ENCODE results near the gene KCNS3. TPM values are rescaled to one million over a fixed set of nuclear protein-coding genes. Genes with fewer than 3 reads are reported as not detected.
A peak's percentile ranks its signal among the peaks of the same experiment; 100 is the strongest.

The KCNS3 gene
- total RNA-seq, 1 experiment from 2014 or later: 28.8 TPM

GRCh38 chr2:17892770-17893534, 14.5 kb downstream of the KCNS3 start:
- H3K27me3 ChIP-seq (ENCODE audit: insufficient read depth, low read depth): no peaks in the 10 kb centered on the region
- TSS peak; percentile 76 for BruUV-seq (replicated peaks)
- H3K27ac ChIP-seq: peak overlapping the region; percentile 66
- peak overlapping the region; percentile 48 for H3K4me2 ChIP-seq
- CTCF ChIA-PET: interaction anchor here (0.6 to 1.2 kb wide), 2 partner anchors 13 to 1178 kb away, joined by 3 to 8 read pairs; no protein-coding TSS in a partner anchor
- peaks cover 25% of the 10 kb centered on the region for H3K4me1 ChIP-seq (replicated peaks; ENCODE audit: insufficient read depth)
- POLR2A ChIA-PET (ENCODE audit: unreplicated experiment): interaction anchor here (1.3 kb wide), 1 partner anchor 14 kb away, joined by 18 read pairs; the partner anchor contains the start of gene KCNS3
- peak overlapping the region; percentile 59 for H2AFZ ChIP-seq
- DNase-seq: peak; percentile 77 to 84
- TF ChIP-seq CTCF (conservative IDR thresholded peaks at IDR 0.05) (no peak), EZH2 (IDR thresholded peaks at IDR 0.05; ENCODE audit: low read depth) (no peak)
- 0 out of 2 replicates have a peak, but pooled peaks cover 11% of the 10 kb centered on the region for H3K79me2 ChIP-seq (ENCODE audit: low read depth)
- H3F3A ChIP-seq (ENCODE audit: insufficient read depth, low read depth): 0 out of 2 replicates have a peak, but pooled peaks cover 5% of the 10 kb centered on the region
- intact Hi-C loops (cut with micrococcal nuclease; ENCODE audit: unreplicated experiment): loop anchor here (1.0 to 5.0 kb wide), 2 partner anchors 15 to 84 kb away; partner anchors contain the start of gene KCNS3
- no peaks in the 10 kb centered on the region for H3K36me3 ChIP-seq (ENCODE audit: low read depth)
- 0 out of 2 replicates have a peak, but pooled peaks cover 10% of the 10 kb centered on the region for H3K9me3 ChIP-seq (ENCODE audit: insufficient read depth, low read depth)
- H3K4me3 ChIP-seq: peak overlapping the region; percentile 1; the same call in 1 of the 2 replicates
- no peaks in the 10 kb centered on the region for H4K20me1 ChIP-seq (ENCODE audit: insufficient read depth)
- no peaks in the 10 kb centered on the region for H3K9me2 ChIP-seq (ENCODE audit: insufficient read depth)

GRCh38 chr2:17894005-17894404, 15.5 kb downstream of the KCNS3 start:
- DNase-seq: no peak
- H3K9me2 ChIP-seq (ENCODE audit: insufficient read depth): no peaks in the 10 kb centered on the region
- H3K27ac ChIP-seq: no peak overlapping the region
- no peak for TF ChIP-seq CTCF (conservative IDR thresholded peaks at IDR 0.05)
- TF ChIP-seq EZH2 (IDR thresholded peaks at IDR 0.05; ENCODE audit: low read depth): no peak
- 0 out of 2 replicates have a peak, but pooled peaks cover 10% of the 10 kb centered on the region for H3K9me3 ChIP-seq (ENCODE audit: insufficient read depth, low read depth)
- peaks cover 25% of the 10 kb centered on the region for H3K4me1 ChIP-seq (replicated peaks; ENCODE audit: insufficient read depth)
- H3K36me3 ChIP-seq (ENCODE audit: low read depth): no peaks in the 10 kb centered on the region
- no peak overlapping the region for H2AFZ ChIP-seq
- CTCF ChIA-PET: no interaction called here
- 0 out of 2 replicates have a peak overlapping the region, but pooled peaks have one; percentile 1 for H3K4me2 ChIP-seq
- POLR2A ChIA-PET (ENCODE audit: unreplicated experiment): no interaction called here
- H3K4me3 ChIP-seq: no peak overlapping the region
- BruUV-seq (replicated peaks): no TSS peak
- H4K20me1 ChIP-seq (ENCODE audit: insufficient read depth): no peaks in the 10 kb centered on the region
- 0 out of 2 replicates have a peak, but pooled peaks cover 5% of the 10 kb centered on the region for H3F3A ChIP-seq (ENCODE audit: insufficient read depth, low read depth)
- H3K27me3 ChIP-seq (ENCODE audit: insufficient read depth, low read depth): no peaks in the 10 kb centered on the region
- intact Hi-C loops (cut with micrococcal nuclease; ENCODE audit: unreplicated experiment): loop anchor here (5.0 kb wide), 1 partner anchor 83 kb away; no protein-coding TSS in a partner anchor
- H3K79me2 ChIP-seq (ENCODE audit: low read depth): 0 out of 2 replicates have a peak, but pooled peaks cover 11% of the 10 kb centered on the region

- Histone ChIP-seq H4K20me1 (ENCODE audit: insufficient read depth) (no peaks in the 10 kb centered on the region), H3K4me2 (no peak overlapping the region), H3K79me2 (ENCODE audit: low read depth) (0 out of 2 replicates have a peak, but pooled peaks cover 11% of the 10 kb centered on the region), H3K27me3 (ENCODE audit: insufficient read depth, low read depth) (no peaks in the 10 kb centered on the region), H3F3A (ENCODE audit: insufficient read depth, low read depth) (0 out of 2 replicates have a peak, but pooled peaks cover 5% of the 10 kb centered on the region), H3K9me2 (ENCODE audit: insufficient read depth) (no peaks in the 10 kb centered on the region), H2AFZ (no peak overlapping the region), H3K9me3 (ENCODE audit: insufficient read depth, low read depth) (0 out of 2 replicates have a peak, but pooled peaks cover 10% of the 10 kb centered on the region), H3K4me3 (no peak overlapping the region), H3K36me3 (ENCODE audit: low read depth) (no peaks in the 10 kb centered on the region), H3K4me1 (replicated peaks; ENCODE audit: insufficient read depth) (peaks cover 28% of the 10 kb centered on the region), H3K27ac (no peak overlapping the region)
- no peak for TF ChIP-seq EZH2 (IDR thresholded peaks at IDR 0.05; ENCODE audit: low read depth)
- TF ChIP-seq CTCF (conservative IDR thresholded peaks at IDR 0.05): no peak
- BruUV-seq (replicated peaks): no TSS peak
- ChIA-PET POLR2A (ENCODE audit: unreplicated experiment) (no interaction called here), CTCF (no interaction called here)
- no peak for DNase-seq
- intact Hi-C loops (cut with micrococcal nuclease; ENCODE audit: unreplicated experiment): loop anchor here (5.0 kb wide), 1 partner anchor 83 kb away; no protein-coding TSS in a partner anchor
Observed at GRCh38 chr2:17894556-17894955, 16.1 kb downstream of the KCNS3 start.

Measured in PC-9 (cell line).